SK-N-SH treated with all-trans-retinoic acid at 6 μM for 48 hours (cell line): ENCODE data around the gene SPRY1.
A peak's percentile ranks its signal among the peaks of the same experiment; 100 is the strongest.

Experiments
- ATAC-seq: fragments of 200-7000 bp; cut with Tn5 transposase; 3 replicates; pipeline ENCODE4 v1.9.1; 2020; ENCODE audit warnings: mild to moderate bottlenecking, moderate library complexity
- BACH2 ChIP-seq: fragments of 250-450 bp; sonication (Bioruptor Pico); IDR thresholded peaks from 2 replicates; pipeline ENCODE4 v1.9.0; 2021; ENCODE audit warnings: mild to moderate bottlenecking, borderline replicate concordance
- CREB5 ChIP-seq: fragments of 250-450 bp; sonication (Bioruptor Pico); IDR thresholded peaks from 2 replicates; pipeline ENCODE4 v1.5.1; 2020; ENCODE audit warnings: low read depth, mild to moderate bottlenecking, moderate library complexity
- CSDC2 ChIP-seq: fragments of 250-450 bp; sonication (Bioruptor Pico); IDR thresholded peaks from 2 replicates; pipeline ENCODE4 v1.5.0; 2020; ENCODE audit warnings: mild to moderate bottlenecking, moderate library complexity
- CSRNP3 ChIP-seq: fragments of 250-450 bp; sonication (Bioruptor Pico); IDR thresholded peaks from 2 replicates; pipeline ENCODE4 v1.5.1; 2021; ENCODE audit warnings: mild to moderate bottlenecking, moderate library complexity
- GLIS3 ChIP-seq: fragments of 250-450 bp; sonication (Bioruptor Pico); IDR thresholded peaks from 2 replicates; pipeline ENCODE4 v1.5.0; 2020; ENCODE audit warnings: mild to moderate bottlenecking, moderate library complexity
- ISL1 ChIP-seq: fragments of 250-450 bp; sonication (Bioruptor Pico); IDR thresholded peaks from 2 replicates; pipeline ENCODE4 v2.1.2; 2022; ENCODE audit warnings: mild to moderate bottlenecking, moderate library complexity
- OSR1 ChIP-seq: fragments of 250-450 bp; sonication (Bioruptor Pico); IDR thresholded peaks from 2 replicates; pipeline ENCODE4 v1.8.0; 2022; ENCODE audit warnings: moderate library complexity, mild to moderate bottlenecking, inconsistent platforms
- PATZ1 ChIP-seq: fragments of 250-450 bp; sonication (Bioruptor Pico); IDR thresholded peaks from 2 replicates; pipeline ENCODE4 v1.8.0; 2020; ENCODE audit warnings: mild to moderate bottlenecking, moderate library complexity, borderline replicate concordance
- POU6F1 ChIP-seq: fragments of 250-450 bp; sonication (Bioruptor Pico); IDR thresholded peaks from 2 replicates; pipeline ENCODE4 v1.8.0; 2021; ENCODE audit warnings: low read depth, mild to moderate bottlenecking, moderate library complexity, borderline replicate concordance
- PPARA ChIP-seq: fragments of 250-450 bp; sonication (Bioruptor Pico); IDR thresholded peaks from 2 replicates; pipeline ENCODE4 v1.5.0; 2020; ENCODE audit warnings: mild to moderate bottlenecking, borderline replicate concordance
- SNAI2 ChIP-seq: fragments of 250-450 bp; sonication (Bioruptor Pico); IDR thresholded peaks from 2 replicates; pipeline ENCODE4 v1.5.0; 2020; ENCODE audit warnings: mild to moderate bottlenecking, moderate library complexity
- TCF4 ChIP-seq: fragments of 250-450 bp; sonication (Bioruptor Pico); IDR thresholded peaks from 2 replicates; pipeline ENCODE4 v1.8.0; 2021; ENCODE audit warnings: mild to moderate bottlenecking, moderate library complexity, borderline replicate concordance
- TOX ChIP-seq: fragments of 250-450 bp; sonication (Bioruptor Pico); IDR thresholded peaks from 2 replicates; pipeline ENCODE4 v1.8.0; 2021; ENCODE audit warnings: mild to moderate bottlenecking, moderate library complexity, borderline replicate concordance
- TSHZ2 ChIP-seq: fragments of 250-450 bp; sonication (Bioruptor Pico); IDR thresholded peaks from 2 replicates; pipeline ENCODE4 v1.5.0; 2020; ENCODE audit warnings: mild to moderate bottlenecking, moderate library complexity
- ZFP30 ChIP-seq: fragments of 450-650 bp; formaldehyde crosslinking; IDR thresholded peaks from 2 replicates; pipeline ENCODE4 v1.5.0; 2022; ENCODE audit warnings: mild to moderate bottlenecking, moderate library complexity
- ZNF565 ChIP-seq: fragments of 450-650 bp; formaldehyde crosslinking; conservative IDR thresholded peaks from 2 replicates; pipeline ENCODE4 v1.5.0; 2020; ENCODE audit warnings: low read depth, mild to moderate bottlenecking, moderate library complexity
- ZNF8 ChIP-seq: fragments of 450-650 bp; formaldehyde crosslinking; IDR thresholded peaks from 2 replicates; pipeline ENCODE4 v1.5.0; 2020; ENCODE audit warnings: mild to moderate bottlenecking, moderate library complexity

The SPRY1 gene

GRCh38 chr4:123411514-123411913 is 14.9 kb downstream of the SPRY1 start:
- ATAC-seq = no peak
- TF ChIP-seq ISL1 (CRISPR knock-in tag) (no peak), CREB5 (no peak), GLIS3 (CRISPR knock-in tag) (no peak), ZFP30 (no peak), PPARA (no peak)

GRCh38 chr4:123412091-123412505 is 15.5 kb downstream of the SPRY1 start:
- ATAC-seq = no peak; the same call in 2 of the 3 replicates
- TF ChIP-seq PATZ1 (no peak), TOX (CRISPR knock-in tag) (no peak), ZNF8 (CRISPR knock-in tag) (no peak), POU6F1 (CRISPR knock-in tag) (no peak), BACH2 (CRISPR knock-in tag) (no peak), CSDC2 (CRISPR knock-in tag) (no peak), ISL1 (CRISPR knock-in tag) (no peak), GLIS3 (CRISPR knock-in tag) (no peak)

GRCh38 chr4:123412700-123413512 is 16.3 kb downstream of the SPRY1 start:
- TF ChIP-seq ISL1 (CRISPR knock-in tag) (peak; percentile 36; the same call in 1 of the 2 replicates), SNAI2 (no peak), ZNF565 (CRISPR knock-in tag) (no peak)
- TF ChIP-seq, all 23 proteins: peak for 1
- peak; percentile 43; the same call in 1 of the 3 replicates for ATAC-seq

- no peak for ATAC-seq
Measured at GRCh38 chr4:123415576-123415975, 19.0 kb downstream of the SPRY1 start.

GRCh38 chr4:123415977-123416376 is 19.4 kb downstream of the SPRY1 start:
- no peak for ATAC-seq
- TF ChIP-seq TSHZ2 (CRISPR knock-in tag) = no peak
- no peak for TF ChIP-seq ZNF565 (CRISPR knock-in tag)
- no peak for TF ChIP-seq SNAI2
- no peak for TF ChIP-seq PPARA
- TF ChIP-seq GLIS3 (CRISPR knock-in tag) = no peak
- TF ChIP-seq CSRNP3 (CRISPR knock-in tag) = no peak
- TF ChIP-seq OSR1 (CRISPR knock-in tag) = no peak
- no peak for TF ChIP-seq ISL1 (CRISPR knock-in tag)
- TF ChIP-seq TCF4 = no peak
- no peak for TF ChIP-seq CREB5
- no peak for TF ChIP-seq ZNF8 (CRISPR knock-in tag)
- no peak for TF ChIP-seq BACH2 (CRISPR knock-in tag)
- TF ChIP-seq CSDC2 (CRISPR knock-in tag) = no peak
- no peak for TF ChIP-seq PATZ1

More at GRCh38 chr4:123415576-123415975, 19.0 kb downstream of the SPRY1 start:
- TF ChIP-seq ZNF8 (CRISPR knock-in tag) (no peak), GLIS3 (CRISPR knock-in tag) (no peak)
- TF ChIP-seq, all 23 proteins: peak for 0
